HG03196 (cell line): ENCODE data around the gene RNF213.
"Not testable (repeated sequence)": the region's sequence is repeated elsewhere in the genome, so short reads cannot be mapped to it uniquely, and the experiment has no call there.

Experiments
- ATAC-seq: cut with Tn5 transposase; IDR thresholded peaks from one replicate; pipeline ENCODE4 v1.9.1; 2021; ENCODE audit not compliant: unreplicated experiment

Gene RNF213

DNA sequence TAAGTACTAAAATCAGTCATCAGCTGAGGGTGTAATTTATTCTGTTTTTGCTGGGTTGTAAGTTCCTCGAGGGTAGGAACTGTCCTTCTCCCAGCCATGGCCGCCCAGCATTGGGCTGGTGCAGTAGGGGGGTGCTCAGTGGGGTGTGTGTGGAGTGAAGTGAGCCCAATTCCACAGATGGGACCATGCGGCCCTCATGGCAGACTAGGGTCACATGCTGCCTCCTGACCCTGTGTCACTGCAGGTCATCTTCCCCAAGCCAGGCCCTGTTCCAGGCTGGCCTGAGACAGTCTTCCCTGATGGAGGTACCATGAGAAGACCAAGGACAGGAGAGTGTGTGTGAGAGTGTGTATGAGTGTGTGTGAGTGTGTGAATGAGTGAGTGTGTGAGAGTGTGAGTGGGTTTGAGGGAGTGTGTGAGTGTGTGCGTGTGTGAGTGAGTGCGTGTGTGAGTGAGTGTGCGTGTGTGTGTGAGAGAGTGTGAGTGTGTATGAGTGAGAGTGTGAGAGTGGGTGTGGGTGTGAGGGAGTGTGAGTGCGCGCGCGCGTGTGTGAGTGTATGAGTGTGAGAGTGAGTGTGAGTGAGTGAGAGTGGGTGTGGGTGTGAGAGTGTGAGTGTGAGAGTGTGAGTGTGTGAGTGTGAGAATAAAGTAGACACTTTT, 36.7 kb upstream of the RNF213 start:
- ATAC-seq = no peak

DNA sequence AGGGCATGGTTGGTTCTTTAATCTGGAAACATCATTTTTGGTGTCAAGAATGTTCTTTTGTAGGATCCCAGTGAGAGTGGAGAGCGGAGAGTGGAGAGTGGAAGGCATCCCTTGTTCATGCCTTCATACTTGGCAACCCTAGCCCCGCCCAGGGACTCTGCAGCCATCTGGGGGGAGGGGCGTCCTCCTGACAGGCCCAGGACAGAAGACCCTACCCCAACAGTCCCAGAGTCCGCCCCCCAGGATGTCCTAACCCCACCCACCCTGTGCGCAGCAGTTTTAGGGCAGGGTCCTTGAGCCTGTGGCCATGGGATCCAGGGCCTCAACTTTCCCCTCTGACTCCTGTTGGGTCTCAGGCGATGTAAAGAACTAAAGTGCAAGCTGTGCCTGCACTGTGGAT, 36.0 kb upstream of the RNF213 start:
- ATAC-seq = no peak

DNA sequence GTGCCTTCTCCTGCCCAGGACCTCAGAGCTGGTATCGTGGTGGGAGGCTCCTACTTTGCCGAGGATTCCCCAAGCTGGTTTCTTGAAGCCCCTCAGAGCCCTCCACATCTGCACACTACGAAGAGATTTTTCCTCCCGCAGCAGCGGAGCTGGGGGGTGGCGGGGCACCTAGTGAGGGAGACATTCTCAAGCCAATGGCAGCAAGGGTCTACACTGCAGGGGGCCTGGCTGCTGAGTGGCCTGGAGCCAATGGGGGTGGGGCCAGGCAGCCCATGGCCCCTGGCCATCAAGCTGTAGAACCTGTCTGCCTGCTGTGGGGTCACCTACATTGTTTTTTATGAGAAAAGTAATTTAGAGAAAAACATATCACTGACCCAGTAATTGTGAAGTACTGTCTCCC, 35.4 kb upstream of the RNF213 start:
- ATAC-seq = no peak

- no peak for ATAC-seq
Observed at GRCh38 chr17:80227156-80227555, 33.5 kb upstream of the RNF213 start.

DNA sequence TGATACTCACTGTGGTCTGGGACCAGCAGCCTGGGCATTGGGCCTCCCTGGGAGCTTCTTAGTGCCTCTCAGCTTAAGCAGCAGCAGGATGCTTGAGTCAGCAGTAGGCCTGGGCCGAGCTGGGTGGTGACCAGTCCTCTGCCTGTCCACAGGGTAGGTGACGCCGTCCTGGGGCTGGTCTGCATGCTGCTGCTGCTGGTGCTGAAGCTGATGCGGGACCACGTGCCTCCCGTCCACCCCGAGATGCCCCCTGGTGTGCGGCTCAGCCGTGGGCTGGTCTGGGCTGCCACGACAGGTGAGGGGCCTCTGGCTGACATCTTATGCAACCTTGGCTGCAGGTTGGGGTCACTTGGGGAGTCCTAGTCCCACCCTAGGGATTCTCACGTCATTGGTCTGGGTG, 33.0 kb upstream of the RNF213 start:
- no peak for ATAC-seq

DNA sequence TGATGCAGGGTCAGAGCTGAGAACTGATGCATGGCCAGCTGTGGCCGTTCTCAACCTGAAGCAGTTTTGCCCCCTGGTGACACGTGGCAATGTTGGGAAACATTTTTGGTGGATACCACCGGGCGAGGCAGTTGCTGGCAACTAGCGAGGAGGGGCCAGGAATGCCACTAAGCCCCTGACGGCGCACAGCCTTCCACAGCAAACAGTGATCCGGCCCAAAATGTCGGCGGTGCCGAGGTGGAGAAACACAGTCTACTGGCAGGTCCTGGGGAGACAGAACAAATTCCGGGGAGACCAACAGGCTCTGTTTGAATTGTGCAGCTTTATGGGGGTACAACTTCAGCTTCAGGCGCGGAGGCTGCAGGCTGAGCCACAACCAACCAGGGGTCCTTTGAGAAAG, 32.2 kb upstream of the RNF213 start:
- no peak for ATAC-seq

GRCh38 chr17:80229011-80229410, 31.6 kb upstream of the RNF213 start:
- no peak for ATAC-seq

- no peak for ATAC-seq
Observed at GRCh38 chr17:80232438-80232837, 28.2 kb upstream of the RNF213 start.

GRCh38 chr17:80233202-80233601, 27.4 kb upstream of the RNF213 start:
- no peak for ATAC-seq

DNA sequence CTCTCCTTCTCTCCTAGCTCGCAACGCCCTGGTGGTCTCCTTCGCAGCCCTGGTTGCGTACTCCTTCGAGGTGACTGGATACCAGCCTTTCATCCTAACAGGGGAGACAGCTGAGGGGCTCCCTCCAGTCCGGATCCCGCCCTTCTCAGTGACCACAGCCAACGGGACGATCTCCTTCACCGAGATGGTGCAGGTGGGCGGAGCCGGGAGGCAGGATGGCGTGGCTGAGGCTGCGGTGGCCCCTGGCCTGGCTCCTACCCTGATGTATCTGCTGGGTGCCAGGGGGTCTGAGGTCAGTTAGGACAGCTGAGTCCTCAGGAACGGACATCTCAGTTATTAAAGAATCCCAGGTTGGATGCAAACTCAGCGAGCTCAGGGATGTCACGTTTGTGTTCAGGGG, 23.7 kb upstream of the RNF213 start:
- no peak for ATAC-seq

DNA sequence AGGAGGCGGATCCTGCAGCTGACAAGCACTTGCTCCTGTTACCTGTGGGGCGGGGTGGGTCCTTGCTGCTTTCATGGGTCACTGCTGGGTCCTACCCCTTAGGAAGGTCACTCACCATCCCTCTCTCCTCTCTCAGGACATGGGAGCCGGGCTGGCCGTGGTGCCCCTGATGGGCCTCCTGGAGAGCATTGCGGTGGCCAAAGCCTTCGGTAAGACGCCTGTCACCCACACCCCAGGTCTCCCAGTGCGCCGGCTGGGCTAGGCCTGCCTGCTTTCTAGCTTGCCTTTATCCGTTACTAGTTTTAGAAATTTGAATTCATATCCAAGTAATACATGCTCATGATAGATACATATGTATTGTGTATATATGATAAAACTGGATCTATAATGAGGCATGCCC, 23.3 kb upstream of the RNF213 start:
- no peak for ATAC-seq

- no peak for ATAC-seq
Observed at GRCh38 chr17:80242505-80242904, 18.1 kb upstream of the RNF213 start.

DNA sequence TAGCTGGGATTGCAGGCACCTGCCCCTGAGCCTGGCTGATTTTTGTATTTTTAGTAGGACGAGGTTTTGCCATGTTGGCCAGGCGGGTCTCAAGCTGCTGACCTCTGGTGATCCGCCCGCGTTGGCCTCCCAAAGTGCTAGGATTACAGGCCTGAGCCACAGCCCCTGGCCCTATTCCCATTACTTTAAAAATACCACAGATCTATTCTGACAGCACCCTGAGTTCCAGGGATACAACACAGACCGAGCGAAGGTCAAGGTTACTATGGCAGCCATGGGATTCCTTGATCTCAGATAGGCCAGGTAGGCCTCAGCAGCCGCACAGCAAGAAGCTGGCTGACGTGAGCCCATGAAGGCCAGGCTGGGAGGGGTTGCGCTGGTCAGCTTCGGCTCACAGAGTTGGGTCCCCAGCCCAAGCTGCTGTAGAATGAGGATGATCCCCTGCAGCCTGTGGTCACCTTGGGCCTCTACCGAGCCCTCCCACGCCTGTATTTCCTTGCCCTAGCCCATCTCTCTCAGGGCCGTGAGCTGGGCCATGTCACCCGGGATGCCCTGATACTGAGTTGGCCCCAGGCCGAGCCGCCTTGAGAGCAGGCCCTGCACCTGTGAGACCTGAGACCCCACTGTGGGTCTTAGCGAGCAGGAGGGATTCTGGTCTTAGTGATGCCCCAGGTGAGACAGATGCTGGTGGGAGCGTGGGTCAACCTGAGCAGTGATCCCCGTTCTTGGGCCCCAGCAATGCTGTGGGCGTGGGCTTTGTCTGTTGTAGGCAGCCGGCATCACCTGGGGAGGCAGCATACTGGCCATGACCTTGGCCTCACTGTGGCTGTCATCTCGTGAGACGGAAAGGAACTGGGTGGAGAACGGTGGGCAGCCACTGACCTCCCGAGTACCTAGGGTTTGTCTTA, 16.9 kb upstream of the RNF213 start:
- no peak for ATAC-seq

DNA sequence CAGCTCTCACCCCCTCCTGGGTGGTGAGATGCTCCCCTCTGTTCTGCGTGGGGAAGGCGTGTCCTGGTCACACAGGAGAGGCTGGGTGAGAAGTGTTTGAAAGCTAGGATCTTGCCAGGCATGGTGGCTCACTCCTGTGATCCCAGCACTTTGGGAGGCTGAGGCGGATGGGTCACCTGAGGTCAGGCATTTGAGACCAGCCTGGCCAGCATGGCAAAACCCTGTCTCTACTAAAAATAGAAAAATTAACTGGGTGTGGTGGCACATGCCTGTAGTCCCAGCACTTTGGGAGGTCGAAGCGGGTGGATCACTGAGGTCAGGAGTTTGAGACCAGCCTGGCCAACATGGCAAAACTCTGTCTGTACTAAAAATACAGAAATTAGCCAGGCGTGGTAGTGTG, 16.2 kb upstream of the RNF213 start:
- ATAC-seq = not testable (repeated sequence)

DNA sequence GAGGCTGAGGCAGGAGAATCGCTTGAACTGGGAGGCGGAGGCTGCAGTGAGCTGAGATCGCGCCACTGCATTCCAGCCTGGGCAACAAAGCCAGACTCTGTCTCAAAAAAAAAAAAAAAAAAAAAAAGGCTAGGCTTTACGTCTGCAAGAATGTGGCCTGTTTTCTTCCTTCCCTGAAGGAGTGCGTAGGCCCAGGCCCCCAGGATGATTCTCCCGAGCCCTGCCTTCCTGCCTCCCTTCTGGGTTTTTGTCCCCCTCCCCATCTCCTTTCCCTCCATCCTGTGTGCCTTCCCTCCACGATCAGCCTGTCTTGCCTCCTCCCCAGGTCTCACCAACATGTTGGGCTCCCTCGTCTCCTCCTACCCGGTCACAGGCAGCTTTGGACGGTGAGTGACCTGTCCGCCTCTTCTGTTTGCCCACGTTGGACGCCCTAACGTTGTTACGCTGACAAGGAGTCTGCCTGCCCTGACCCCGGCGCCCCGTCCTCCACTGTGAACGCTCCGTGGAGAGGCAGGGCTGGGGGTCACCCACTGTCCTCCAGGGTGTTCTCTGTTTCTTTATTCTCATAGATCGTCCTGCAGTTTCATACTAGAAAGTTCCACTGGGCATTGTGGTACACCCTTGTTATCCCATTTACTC, 15.7 kb upstream of the RNF213 start:
- no peak for ATAC-seq

DNA sequence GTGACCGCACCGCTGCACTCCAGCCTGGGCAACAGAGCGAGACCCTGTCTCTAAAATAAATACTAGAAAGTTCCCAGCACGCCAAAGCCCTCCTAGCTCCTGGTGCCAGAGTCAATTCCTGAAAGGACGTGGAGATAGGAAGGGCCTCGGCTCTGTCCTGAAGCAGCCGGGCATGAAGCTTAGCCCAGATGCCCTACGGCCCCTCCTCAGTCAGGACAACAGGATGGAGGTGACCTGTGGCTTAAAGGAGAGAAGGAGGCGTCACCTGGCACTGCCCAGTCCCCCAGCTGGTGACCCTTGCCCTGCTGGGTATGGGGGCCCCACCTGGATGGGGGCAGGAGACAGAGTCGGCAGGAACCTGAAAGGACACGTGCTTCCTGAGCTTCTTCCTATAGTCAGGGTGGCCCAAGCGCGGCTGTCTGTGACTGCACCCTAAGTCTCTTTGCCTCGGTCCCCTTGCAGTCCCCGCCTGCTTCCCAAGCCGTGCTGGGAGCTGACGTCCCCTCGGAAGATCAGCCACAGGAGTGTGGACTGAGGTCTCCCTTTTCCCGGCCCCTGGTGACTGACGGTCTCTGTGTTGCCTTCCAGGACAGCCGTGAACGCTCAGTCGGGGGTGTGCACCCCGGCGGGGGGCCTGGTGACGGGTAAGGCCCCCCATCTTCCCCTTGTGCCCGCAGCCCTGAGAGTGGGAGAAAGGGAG, 14.9 kb upstream of the RNF213 start:
- ATAC-seq = no peak

DNA sequence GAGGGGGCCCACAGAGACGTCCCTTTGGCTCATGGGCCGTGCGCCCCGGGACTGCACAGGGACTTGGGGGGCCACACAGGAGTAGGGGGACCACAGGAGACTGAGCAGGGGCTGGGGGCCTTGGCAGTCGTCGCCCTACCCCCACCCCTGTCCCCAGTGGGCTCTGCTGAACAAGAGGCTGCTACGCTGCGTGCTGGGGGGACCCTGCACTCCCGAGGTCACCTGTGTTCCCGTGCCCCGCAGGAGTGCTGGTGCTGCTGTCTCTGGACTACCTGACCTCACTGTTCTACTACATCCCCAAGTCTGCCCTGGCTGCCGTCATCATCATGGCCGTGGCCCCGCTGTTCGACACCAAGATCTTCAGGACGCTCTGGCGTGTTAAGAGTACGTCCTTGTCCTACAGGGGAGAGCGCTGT, 14.4 kb upstream of the RNF213 start:
- no peak for ATAC-seq

- ATAC-seq = no peak
Observed at GRCh38 chr17:80246726-80247125, 13.9 kb upstream of the RNF213 start.

DNA sequence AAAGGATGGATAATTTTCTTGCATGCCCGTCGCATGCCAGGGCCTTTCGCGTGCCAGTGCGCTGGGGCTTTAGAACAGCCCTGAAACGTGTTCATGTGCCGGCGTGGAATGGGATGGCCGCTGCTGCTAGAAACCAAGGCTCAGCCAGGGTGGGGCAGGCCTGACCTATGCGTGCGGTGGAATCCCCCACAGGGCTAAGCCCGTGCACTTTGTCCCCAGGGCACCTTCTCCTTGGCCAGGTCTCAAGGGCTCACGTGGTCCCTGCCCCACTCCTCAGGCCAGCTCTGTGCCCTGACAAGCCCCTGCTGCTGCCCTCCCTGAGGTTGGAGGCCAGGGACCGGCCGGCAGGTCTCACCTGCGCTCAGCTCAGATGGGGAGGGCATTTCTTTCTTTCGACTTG, 13.1 kb upstream of the RNF213 start:
- no peak for ATAC-seq

- ATAC-seq = no peak
Observed at GRCh38 chr17:80248001-80248893, 12.4 kb upstream of the RNF213 start.
